ENCODE results near the gene SLC9A9.
A peak's percentile ranks its signal among the peaks of the same experiment; 100 is the strongest.

- TF ChIP-seq CTCF (IDR thresholded peaks at IDR 0.05; ENCODE audit: low read depth, low read length, missing input control) (no peak), YY1 (IDR thresholded peaks at IDR 0.05) (no peak), HNF4A (conservative IDR thresholded peaks at IDR 0.05) (peak in 1 of 2 donors; percentile 13), RXRA (IDR thresholded peaks at IDR 0.05) (no peak), RAD21 (IDR thresholded peaks at IDR 0.05) (no peak), TAF1 (conservative IDR thresholded peaks at IDR 0.05) (no peak), JUND (IDR thresholded peaks at IDR 0.05) (no peak), SP1 (IDR thresholded peaks at IDR 0.05) (no peak), REST (IDR thresholded peaks at IDR 0.05) (no peak), MAX (IDR thresholded peaks at IDR 0.05) (no peak), HNF4G (IDR thresholded peaks at IDR 0.05) (no peak)
Measured at GRCh38 chr3:143242691-143243090, 605.6 kb downstream of the SLC9A9 start.
